Cardiac septum (tissue), 1 donor: ENCODE measurements around the gene TGM6. TPM values are rescaled to one million over a fixed set of nuclear protein-coding genes. Genes with fewer than 3 reads are reported as not detected.

Experiments
- DNase-seq: peaks from one replicate; pipeline ENCODE4 v3.0.0-alpha.2; 2020; ENCODE audit warnings: low spot score
- intact Hi-C: fragments of 100-400 bp; cut with DNase I; formaldehyde crosslinking; loops from one replicate; pipeline ENCODE4 v1.14.0; 2022
- long read RNA-seq: library from polyadenylated mRNA; unstranded; transcript quantifications from one replicate; pipeline ENCODE4 v2.0.0, GENCODE V29; 2021
- total RNA-seq: library from RNA; stranded (reverse); fragmentation: NEBNext Ultra II Directional; extraction: Animal tissue kit (Norgen Biotek cat#: 25700); gene quantifications from one replicate; pipeline ENCODE4 v1.2.1, GENCODE V29; 2021
- donor health status: DM: no; HTN: no; CAD: no.

TGM6 gene
- total RNA-seq, result not detected
- long read RNA-seq, result 0 reads

DNA sequence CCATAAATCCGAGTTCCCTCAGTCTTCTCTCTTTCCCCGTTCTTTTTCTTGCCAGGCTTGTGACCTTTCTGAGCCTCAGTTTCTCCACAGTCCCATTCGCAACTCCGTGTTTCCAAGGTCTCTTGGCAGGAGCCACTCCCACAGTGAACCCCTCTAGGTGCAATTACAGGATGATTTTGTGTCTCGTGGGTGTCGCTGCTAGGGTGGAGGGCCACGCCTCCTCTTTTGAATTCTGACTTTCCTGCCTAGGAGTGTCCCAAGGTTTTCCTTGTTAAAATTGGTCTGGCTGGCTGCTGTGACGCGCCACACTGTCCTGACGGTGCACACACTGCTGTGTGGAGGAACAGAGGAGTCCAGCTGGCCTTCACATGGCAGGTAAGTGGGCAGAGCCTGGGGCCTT lies at the start of gene TGM6:
TSS of gene TGM6 (plus strand) at position 301 of the 400 bp plus-strand sequence. CDS start at position 369, 68 bp downstream.
- intact Hi-C loops, result no loop called here

DNA sequence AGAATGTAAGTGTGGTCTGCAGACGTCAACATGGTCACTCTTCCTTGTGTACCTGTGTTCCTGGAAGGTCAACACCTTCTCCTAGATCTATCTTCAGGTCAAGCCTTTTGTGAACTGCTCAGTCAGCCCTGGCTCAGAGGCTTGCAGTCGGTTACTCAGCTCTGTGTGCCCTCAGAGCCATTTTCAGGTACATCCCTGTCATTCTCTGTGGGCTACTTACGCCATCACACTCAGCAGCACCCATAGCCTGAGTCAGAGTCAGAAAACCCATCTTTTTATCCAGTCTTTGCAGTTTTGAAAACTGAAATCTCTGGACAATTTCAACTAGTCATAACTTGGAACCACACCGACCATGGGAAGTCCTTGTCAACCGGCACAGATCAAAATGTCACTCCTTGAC lies 49.6 kb upstream of the TGM6 start:
- intact Hi-C loops, result no loop called here
- no peak for DNase-seq

More for the DNA sequence above, at the start of gene TGM6:
- DNase-seq, result no peak

DNA sequence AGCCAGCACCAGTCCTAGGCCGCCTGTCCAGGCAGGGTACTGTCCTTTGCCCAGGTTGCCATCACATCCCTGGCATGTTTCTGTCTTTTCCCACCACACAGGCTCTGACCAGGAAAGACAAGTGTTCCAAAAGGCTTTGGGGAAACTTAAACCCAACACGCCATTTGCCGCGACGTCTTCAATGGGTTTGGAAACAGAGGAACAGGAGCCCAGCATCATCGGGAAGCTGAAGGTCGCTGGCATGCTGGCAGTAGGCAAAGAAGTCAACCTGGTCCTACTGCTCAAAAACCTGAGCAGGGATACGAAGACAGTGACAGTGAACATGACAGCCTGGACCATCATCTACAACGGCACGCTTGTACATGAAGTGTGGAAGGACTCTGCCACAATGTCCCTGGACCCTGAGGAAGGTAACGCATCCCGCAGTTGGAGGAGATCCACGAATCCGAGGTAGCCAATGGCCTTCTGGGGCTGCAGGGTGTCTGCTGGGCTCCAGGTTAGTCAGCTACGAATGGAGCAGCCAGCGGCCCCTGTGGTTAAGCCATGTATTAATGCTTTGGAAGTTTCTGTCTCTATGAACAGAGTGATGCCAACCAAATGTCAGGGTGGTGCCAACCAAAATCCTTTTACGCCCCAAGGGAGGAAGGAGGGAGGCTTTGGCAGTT lies 48.7 kb upstream of the TGM6 start:
- intact Hi-C loops, result no loop called here
- DNase-seq, result no peak

DNA sequence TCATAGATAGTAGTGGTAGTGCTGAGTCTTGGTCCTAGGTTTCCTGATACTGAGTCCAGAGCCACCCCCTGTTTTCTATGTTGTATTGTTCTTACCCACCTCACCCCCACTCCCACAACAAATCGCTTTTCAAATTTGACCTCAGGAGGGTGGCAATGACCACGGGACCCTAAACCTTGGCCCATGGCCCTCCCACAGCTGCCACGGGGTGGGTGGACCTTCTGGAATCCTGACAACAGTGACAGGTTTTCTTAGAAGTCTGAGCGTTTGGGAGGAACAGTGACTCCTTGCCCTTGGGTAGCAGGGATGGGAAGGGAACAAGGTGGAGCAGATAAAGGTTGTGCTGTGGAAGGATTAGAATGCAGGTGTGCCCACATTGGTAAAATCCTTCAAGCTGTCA lies 48.0 kb upstream of the TGM6 start:
- no peak for DNase-seq
- intact Hi-C loops, result no loop called here

DNA sequence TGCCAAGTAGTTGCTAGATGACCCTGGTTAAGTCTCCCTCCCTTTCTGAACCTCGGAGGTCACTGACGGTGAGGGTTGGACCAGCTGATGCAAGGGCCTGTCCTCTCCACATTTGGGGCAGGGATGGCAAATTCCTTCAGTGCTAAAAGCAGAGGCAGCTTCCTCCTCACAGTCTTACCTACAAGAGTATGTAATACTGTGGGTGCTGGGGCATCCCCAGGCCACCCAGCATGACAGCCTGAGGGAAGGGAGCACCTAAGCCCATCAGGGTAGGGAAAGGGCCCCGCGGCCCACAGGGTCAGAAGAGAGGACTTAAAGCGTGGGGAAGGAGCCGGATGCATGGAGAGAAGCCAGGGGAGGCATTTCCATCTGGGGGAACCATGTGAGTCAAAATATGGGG lies 46.9 kb upstream of the TGM6 start:
- no peak for DNase-seq
- intact Hi-C loops, result no loop called here

DNA sequence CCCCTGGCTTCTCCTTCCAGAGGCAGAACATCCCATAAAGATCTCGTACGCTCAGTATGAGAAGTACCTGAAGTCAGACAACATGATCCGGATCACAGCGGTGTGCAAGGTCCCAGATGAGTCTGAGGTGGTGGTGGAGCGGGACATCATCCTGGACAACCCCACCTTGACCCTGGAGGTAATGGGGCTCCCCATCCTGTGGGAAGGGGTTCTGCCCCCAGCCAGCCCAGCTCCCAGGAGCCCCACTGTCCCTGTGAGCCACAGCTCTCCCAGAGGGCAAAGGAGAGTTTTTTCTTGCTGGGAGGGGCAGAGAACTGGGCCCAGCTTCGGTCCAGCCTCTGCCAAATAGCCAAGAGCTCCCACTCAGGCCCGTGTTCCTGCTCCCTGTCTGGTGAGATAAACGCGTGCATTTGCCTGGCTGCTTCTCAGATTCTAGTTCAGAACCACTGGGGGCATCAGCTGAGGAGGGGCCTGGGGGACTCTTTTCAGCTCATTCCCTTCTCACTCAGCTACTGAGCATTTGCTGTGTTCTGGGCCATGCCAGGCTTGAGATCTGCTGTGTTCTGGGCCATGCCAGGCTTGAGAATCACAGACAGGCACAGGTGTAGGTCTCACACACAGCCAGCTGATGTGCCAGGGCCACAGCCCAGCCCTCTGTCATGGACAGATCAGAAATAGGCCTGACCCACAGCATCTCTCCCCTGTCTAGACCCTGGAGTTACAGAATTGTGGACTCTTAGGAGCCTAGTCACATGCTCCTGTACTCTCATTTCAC lies 45.4 kb upstream of the TGM6 start:
- intact Hi-C loops, result no loop called here
- DNase-seq, result no peak

DNA sequence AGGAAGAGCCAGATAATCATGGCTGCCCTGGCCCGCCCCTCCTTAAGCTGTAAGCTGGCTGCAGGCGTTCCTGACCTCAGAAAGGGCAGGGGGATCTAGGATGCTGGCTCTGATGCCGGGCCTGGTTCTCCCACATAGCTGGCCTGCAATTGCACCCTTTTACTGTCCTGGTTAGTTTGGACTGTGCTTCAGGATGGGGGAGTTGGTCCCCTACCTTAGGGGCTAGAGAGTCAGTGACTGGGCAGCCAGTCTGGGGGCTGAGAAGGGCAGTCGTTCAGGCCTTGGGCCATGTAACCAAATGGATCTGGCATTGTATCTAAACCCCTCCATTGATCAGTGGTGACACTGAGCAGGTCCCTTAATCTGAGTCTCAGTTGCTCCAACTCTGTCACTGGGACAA lies 44.2 kb upstream of the TGM6 start:
- intact Hi-C loops, result no loop called here
- no peak for DNase-seq

DNA sequence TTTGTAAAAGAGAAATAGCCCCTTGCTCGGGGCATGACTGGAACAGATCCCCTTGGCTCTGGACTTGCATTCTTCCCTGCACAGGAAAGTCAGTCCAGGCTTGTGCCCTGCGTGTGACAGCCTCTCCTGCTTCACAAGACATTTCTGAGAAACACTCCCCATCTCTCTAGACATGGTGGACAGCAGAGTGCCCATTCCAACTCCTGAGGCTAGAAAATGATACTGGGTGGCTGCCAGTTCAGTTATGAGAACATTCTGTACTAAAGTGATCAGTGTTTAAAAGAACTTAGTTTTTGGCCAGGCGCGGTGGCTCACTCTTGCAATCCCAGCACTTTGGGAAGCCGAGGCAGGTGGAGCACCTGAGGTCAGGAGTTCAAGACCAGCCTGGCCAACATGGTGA lies 43.6 kb upstream of the TGM6 start:
- intact Hi-C loops, result no loop called here
- no peak for DNase-seq

DNA sequence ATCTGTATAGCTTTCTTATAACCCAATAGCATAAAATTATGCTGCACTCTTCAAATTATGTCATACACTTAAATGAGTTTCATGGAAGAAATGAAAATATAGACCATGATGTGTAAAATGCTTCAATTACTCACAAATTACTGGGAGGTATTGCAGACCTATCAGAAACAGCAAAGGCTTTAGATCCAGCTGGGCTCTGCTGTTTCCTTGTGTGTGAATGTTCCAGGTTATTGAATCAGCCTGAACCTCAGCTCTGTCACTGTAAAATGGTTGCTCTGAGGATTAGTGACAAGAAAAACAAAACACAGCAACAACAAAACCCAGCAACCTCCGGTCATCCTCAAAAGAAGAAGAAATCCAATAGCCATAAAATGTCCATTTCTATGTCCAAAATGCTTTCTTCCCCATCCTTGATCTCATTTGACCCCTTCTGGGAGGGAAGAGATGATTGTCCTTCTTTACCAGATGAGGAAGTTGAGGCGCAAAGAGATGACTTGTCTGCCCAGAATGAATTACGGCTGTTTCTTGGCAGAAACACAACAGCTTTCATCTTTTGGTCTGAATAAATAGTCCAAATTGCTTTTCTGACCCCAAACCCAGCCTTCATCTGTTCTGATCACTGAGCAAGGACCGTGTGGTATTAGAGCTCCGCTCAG lies 42.2 kb upstream of the TGM6 start:
- intact Hi-C loops, result no loop called here
- DNase-seq, result no peak

DNA sequence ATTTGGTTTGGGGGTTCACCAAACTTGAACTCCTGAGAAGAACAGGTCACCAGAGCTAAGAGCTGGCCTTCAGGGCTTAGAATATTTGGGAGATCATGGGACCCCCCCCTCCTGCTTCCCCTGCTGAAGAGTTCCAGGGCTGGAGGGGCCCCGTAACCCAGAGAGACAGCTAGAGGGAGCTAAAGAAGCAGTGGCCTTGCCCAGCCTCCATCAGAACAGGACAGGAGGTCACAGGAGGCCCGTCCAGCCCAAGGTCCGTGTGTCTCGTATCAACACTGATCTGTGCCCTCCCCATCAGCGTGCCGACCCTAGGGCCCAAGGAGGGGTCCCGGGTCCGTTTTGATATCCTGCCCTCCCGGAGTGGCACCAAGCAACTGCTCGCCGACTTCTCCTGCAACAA lies 40.6 kb upstream of the TGM6 start:
- DNase-seq, result no peak
- intact Hi-C loops, result loop anchor here (10.0 kb wide), 1 partner anchor 135 kb away; no protein-coding TSS in a partner anchor

DNA sequence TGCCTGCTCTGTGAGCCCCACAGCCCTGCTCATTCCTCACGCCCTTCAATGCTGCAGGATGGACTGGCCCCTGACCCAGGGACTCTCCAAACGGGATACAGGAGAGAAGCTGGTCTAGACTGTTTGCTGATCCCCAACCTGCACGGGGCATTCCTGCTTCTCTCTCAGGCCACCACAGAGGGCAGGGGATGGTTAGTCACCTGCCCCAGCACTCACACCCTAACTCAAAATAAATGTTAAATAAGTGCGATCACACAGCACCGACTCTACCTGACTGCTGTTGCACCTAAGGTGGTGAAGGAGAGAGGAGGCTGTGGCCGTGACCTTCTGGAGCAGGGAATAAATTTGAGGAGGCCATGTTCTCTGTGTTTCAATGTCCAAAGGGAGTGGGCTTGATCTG lies 39.9 kb upstream of the TGM6 start:
- intact Hi-C loops, result loop anchor here (10.0 kb wide), 1 partner anchor 136 kb away; no protein-coding TSS in a partner anchor
- no peak for DNase-seq

DNA sequence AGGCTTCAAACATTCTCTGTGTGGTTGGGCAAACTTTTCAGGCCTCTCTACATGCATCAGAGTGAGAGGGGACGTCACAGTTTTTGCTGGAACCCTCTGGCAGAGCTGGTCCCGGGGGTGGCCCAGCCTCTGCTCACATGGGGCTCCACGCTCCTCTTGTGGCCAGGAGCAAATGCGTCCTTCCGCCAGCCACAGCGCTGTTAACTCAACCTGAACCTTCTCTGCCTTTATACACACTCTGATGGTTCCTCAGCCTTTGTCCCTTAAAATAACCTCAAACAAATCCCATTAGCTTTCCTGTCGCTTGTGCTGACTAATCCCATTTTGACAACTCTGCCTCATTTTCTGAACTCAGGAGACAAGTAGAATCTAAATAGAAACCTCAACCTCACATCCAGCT lies 39.4 kb upstream of the TGM6 start:
- no peak for DNase-seq
- intact Hi-C loops, result loop anchor here (10.0 kb wide), 1 partner anchor 137 kb away; no protein-coding TSS in a partner anchor

DNA sequence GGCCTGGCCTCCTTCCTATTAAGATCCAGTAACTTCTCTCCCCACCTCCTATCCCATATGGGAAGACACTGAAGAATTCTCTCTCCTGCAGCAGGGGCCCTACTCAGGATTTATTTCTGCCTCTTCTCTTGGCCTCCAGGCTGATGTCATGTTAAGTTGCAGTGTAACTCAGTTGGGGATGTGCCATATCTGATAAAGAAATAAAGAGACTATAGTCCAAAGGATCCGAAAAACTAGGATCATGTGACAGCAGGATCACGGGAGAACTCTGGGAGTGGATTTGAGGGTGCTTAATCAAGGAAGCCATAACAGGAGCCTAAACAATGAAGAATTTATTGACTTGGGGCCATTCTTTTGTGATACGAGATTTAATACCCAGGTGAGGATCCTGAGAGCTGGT lies 38.5 kb upstream of the TGM6 start:
- no peak for DNase-seq
- intact Hi-C loops, result loop anchor here (10.0 kb wide), 1 partner anchor 137 kb away; no protein-coding TSS in a partner anchor

DNA sequence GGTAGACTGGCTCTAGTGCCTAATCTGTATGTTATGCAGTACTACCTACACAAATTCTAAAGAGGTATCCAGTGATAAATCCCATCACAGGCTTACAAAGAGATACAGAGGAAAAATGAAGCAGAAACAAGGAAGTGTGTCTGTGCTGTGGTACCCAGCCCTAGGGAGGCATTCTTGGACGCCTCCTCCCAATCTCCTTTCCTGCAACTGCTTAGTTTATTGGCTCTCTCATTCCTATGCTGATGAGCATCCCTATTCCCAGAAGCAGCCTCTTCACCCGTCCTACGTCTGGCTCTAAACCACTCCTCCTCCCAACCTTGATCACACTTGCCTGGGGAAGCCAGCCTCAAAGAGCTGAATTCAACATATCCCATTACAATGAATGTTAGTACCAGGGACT lies 34.5 kb upstream of the TGM6 start:
- intact Hi-C loops, result loop anchor here (10.0 kb wide), 1 partner anchor 141 kb away; no protein-coding TSS in a partner anchor
- DNase-seq, result no peak

DNA sequence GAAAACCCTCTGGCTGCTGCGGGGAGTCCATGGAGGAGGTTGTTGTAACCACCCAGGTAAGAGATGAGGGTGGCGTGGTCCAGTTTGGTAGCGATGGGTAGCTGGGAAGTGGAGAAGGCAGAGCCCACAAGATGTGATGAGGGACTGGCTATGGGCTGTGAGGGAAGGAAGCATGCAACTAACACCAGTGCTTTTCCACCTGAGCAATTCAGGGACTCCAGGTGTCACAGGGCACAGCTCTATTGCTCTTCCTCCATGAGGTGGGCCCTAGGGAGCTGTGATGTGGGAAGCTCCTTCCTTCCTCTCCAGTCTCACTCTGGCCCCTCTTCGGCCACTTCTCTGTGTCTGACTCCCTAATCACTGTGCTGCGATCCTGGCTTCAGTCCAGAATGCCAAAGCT lies 32.4 kb upstream of the TGM6 start:
- no peak for DNase-seq
- intact Hi-C loops, result loop anchor here (10.0 kb wide), 1 partner anchor 144 kb away; no protein-coding TSS in a partner anchor

DNA sequence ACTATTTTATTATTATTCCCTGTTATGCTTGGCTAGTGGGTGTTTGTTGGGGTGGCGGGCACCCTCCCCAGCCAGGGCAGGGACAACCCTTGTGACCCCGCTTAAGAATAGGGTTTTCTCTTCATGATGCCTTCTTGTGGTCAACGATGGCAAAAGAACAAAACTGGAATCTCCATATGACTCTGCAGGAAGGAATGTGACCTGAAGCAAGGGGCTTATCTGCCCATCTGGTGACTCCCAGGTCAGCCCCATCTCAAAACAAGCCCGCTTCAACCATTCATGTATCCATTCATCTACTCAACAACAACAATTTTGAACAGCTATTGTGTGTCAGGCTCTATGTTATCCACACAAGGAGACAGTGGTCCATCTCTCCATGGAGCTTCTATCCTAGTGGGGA lies 30.9 kb upstream of the TGM6 start:
- DNase-seq, result no peak
- intact Hi-C loops, result loop anchor here (10.0 kb wide), 1 partner anchor 145 kb away; no protein-coding TSS in a partner anchor

DNA sequence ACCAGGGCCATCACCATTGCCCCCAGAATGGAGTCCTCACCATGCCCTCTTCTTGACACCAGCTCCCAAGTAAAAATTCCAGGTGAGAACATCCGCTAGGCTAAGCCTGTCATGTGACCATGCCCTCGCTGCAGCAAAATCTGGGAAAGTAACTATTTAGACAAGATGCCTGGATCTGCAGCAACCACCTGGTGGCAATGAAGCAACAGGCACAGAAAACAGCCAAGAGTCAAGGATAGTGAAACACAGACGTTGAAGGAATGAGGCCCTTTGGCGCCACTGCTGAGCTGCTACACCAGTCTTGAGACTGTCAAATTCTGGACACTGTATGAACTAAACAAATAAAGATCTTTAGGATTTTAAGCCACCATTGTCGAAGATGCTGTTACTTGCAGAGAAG lies 30.1 kb upstream of the TGM6 start:
- no peak for DNase-seq
- intact Hi-C loops, result no loop called here

DNA sequence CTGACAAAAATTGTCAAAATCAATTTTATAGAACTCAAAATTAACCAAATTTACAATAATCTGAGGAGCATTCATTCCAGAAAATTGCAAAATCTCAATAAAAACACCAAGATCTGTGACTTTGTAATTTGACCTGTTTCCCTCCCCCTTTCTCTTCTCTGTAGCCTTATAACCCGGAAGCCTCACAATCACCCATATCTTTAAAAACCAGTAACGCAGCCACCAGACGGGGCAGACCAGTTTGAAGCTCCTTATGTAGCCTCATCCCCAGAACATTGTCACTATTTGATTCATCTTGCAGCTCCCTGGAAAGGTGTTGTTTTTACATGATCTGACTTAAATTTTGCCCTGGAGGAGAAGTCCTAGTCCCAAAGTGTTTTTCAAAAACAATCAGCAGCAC lies 27.5 kb upstream of the TGM6 start:
- DNase-seq, result no peak
- intact Hi-C loops, result no loop called here

DNA sequence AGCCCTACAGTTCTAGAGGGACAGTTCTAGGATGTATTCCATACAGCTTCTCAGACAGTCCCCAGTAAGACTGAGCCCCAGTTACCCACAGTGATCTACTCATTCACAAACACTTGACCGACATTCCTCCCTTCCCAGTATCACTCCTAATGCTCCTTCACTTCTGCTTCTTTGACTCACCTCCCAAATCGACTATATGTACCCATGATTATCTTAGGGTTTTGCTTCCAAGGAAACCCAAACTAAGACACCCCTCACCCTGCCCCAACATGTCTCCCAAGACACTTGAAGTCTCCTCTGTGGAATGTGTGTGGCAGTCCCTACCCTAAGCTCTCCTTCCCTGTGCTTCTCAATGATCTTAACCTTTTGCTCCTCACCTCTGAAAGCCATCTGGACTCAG lies 23.6 kb upstream of the TGM6 start:
- intact Hi-C loops, result no loop called here

DNA sequence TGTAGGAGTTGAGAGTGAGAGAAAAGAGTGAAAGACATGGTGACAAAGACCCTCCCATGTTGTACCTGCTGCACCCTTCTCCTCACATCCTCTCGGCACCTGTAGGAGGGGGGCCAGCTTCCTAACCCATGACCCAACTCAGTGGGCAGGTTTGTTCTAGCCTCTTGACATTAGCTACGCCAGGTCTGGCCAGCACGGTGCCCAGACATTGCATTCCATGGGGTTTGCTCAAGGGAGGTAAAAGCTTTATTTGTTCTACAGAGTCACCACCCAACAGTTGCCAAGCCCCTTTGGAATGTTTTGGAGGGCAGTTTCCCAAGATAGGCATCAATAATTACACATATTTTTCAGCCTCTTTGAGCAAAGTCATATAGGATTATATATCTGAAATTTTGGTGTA lies 22.7 kb upstream of the TGM6 start:
- intact Hi-C loops, result no loop called here
- no peak for DNase-seq

More for the DNA sequence above, 23.6 kb upstream of the TGM6 start:
- no peak for DNase-seq
